ENCODE measurements around the gene PITPNC1.
"Not testable (repeated sequence)": the region's sequence is repeated elsewhere in the genome, so short reads cannot be mapped to it uniquely, and the experiment has no call there.

The PITPNC1 gene

GRCh38 chr17:67376737-67377487, at the start of gene PITPNC1:
Gene PITPNC1, plus strand, starts transcription at chr17:67377281.
- peak; percentile 65 for DNase-seq (ENCODE audit: low read depth, low spot score)
- Histone ChIP-seq H3K27me3 (ENCODE audit: insufficient read depth, insufficient read length) (no peaks in the 10 kb centered on the region), H3K4me3 (ENCODE audit: insufficient read length, low read depth) (peak within 1 kb of the TSS; percentile 76), H3K9ac (ENCODE audit: insufficient read length, low read depth) (peak within 1 kb of the TSS; percentile 94), H3K36me3 (ENCODE audit: insufficient read depth, insufficient read length, low read length) (peaks cover 5% of the 10 kb centered on the region), H3K9me3 (ENCODE audit: insufficient read depth, low read length) (peaks cover 15% of the 10 kb centered on the region; the same call in 1 of the 2 replicates), H3K4me1 (ENCODE audit: insufficient read depth, insufficient read length) (no peaks in the 10 kb centered on the region)
- TF ChIP-seq SUZ12 (IDR thresholded peaks at IDR 0.05; ENCODE audit: extremely low read depth, insufficient read depth, insufficient read length): no peak
- TF ChIP-seq ZNF274 (IDR thresholded peaks at IDR 0.05; ENCODE audit: low read depth, low read length): no peak
- no peak for TF ChIP-seq YY1 (IDR thresholded peaks at IDR 0.05; ENCODE audit: insufficient read depth, insufficient read length)

GRCh38 chr17:67328026-67328425, 49.1 kb upstream of the PITPNC1 start:
- TF ChIP-seq ZNF274 (IDR thresholded peaks at IDR 0.05; ENCODE audit: low read depth, low read length) (no peak), SUZ12 (IDR thresholded peaks at IDR 0.05; ENCODE audit: extremely low read depth, insufficient read depth, insufficient read length) (no peak), YY1 (IDR thresholded peaks at IDR 0.05; ENCODE audit: insufficient read depth, insufficient read length) (no peak)
- no peaks in the 10 kb centered on the region for H3K27me3 ChIP-seq (ENCODE audit: insufficient read depth, insufficient read length)
- peaks cover 7% of the 10 kb centered on the region for H3K4me1 ChIP-seq (ENCODE audit: insufficient read depth, insufficient read length)
- no peaks in the 10 kb centered on the region for H3K36me3 ChIP-seq (ENCODE audit: insufficient read depth, insufficient read length, low read length)
- H3K9me3 ChIP-seq (ENCODE audit: insufficient read depth, low read length): no peaks in the 10 kb centered on the region; the same call in 1 of the 2 replicates
- DNase-seq (ENCODE audit: low read depth, low spot score): no peak
- H3K4me3 ChIP-seq (ENCODE audit: insufficient read length, low read depth): no peak overlapping the region
- H3K9ac ChIP-seq (ENCODE audit: insufficient read length, low read depth): no peak overlapping the region

- not testable (repeated sequence) for H3K4me3 ChIP-seq (ENCODE audit: insufficient read length, low read depth); H3K4me1 ChIP-seq (ENCODE audit: insufficient read depth, insufficient read length); DNase-seq (ENCODE audit: low read depth, low spot score); H3K9ac ChIP-seq (ENCODE audit: insufficient read length, low read depth); H3K27me3 ChIP-seq (ENCODE audit: insufficient read depth, insufficient read length); H3K9me3 ChIP-seq (ENCODE audit: insufficient read depth, low read length); H3K36me3 ChIP-seq (ENCODE audit: insufficient read depth, insufficient read length, low read length)
These were observed 45.5 kb upstream of the PITPNC1 start for GRCh38 chr17:67331381-67332161.

- DNase-seq (ENCODE audit: low read depth, low spot score); H3K27me3 ChIP-seq (ENCODE audit: insufficient read depth, insufficient read length); H3K4me3 ChIP-seq (ENCODE audit: insufficient read length, low read depth); H3K4me1 ChIP-seq (ENCODE audit: insufficient read depth, insufficient read length); H3K36me3 ChIP-seq (ENCODE audit: insufficient read depth, insufficient read length, low read length); H3K9ac ChIP-seq (ENCODE audit: insufficient read length, low read depth); H3K9me3 ChIP-seq (ENCODE audit: insufficient read depth, low read length): not testable (repeated sequence)
These were observed 44.9 kb upstream of the PITPNC1 start for GRCh38 chr17:67332162-67332508.

GRCh38 chr17:67335245-67335835, 41.7 kb upstream of the PITPNC1 start:
- no peak for DNase-seq (ENCODE audit: low read depth, low spot score)
- H3K4me3 ChIP-seq (ENCODE audit: insufficient read length, low read depth): no peak overlapping the region
- no peak for TF ChIP-seq SUZ12 (IDR thresholded peaks at IDR 0.05; ENCODE audit: extremely low read depth, insufficient read depth, insufficient read length)
- no peak for TF ChIP-seq ZNF274 (IDR thresholded peaks at IDR 0.05; ENCODE audit: low read depth, low read length)
- TF ChIP-seq YY1 (IDR thresholded peaks at IDR 0.05; ENCODE audit: insufficient read depth, insufficient read length): no peak
- no peaks in the 10 kb centered on the region; the same call in 1 of the 2 replicates for H3K9me3 ChIP-seq (ENCODE audit: insufficient read depth, low read length)
- no peaks in the 10 kb centered on the region for H3K27me3 ChIP-seq (ENCODE audit: insufficient read depth, insufficient read length)
- no peak overlapping the region for H3K9ac ChIP-seq (ENCODE audit: insufficient read length, low read depth)
- H3K36me3 ChIP-seq (ENCODE audit: insufficient read depth, insufficient read length, low read length): peaks cover 25% of the 10 kb centered on the region
- no peaks in the 10 kb centered on the region for H3K4me1 ChIP-seq (ENCODE audit: insufficient read depth, insufficient read length)

- Histone ChIP-seq H3K36me3 (ENCODE audit: insufficient read depth, insufficient read length, low read length) (peaks cover 40% of the 10 kb centered on the region), H3K4me1 (ENCODE audit: insufficient read depth, insufficient read length) (no peaks in the 10 kb centered on the region), H3K9ac (ENCODE audit: insufficient read length, low read depth) (no peak overlapping the region), H3K27me3 (ENCODE audit: insufficient read depth, insufficient read length) (no peaks in the 10 kb centered on the region), H3K9me3 (ENCODE audit: insufficient read depth, low read length) (no peaks in the 10 kb centered on the region), H3K4me3 (ENCODE audit: insufficient read length, low read depth) (no peak overlapping the region)
- DNase-seq (ENCODE audit: low read depth, low spot score): no peak
- TF ChIP-seq SUZ12 (IDR thresholded peaks at IDR 0.05; ENCODE audit: extremely low read depth, insufficient read depth, insufficient read length): no peak
- no peak for TF ChIP-seq YY1 (IDR thresholded peaks at IDR 0.05; ENCODE audit: insufficient read depth, insufficient read length)
- TF ChIP-seq ZNF274 (IDR thresholded peaks at IDR 0.05; ENCODE audit: low read depth, low read length): no peak
These were observed 40.2 kb upstream of the PITPNC1 start for GRCh38 chr17:67336859-67337258.

GRCh38 chr17:67338353-67338752, 38.7 kb upstream of the PITPNC1 start:
- H3K4me1 ChIP-seq (ENCODE audit: insufficient read depth, insufficient read length): not testable (repeated sequence)
- peaks cover 55% of the 10 kb centered on the region for H3K36me3 ChIP-seq (ENCODE audit: insufficient read depth, insufficient read length, low read length)

More at GRCh38 chr17:67338353-67338752, 38.7 kb upstream of the PITPNC1 start:
- not testable (repeated sequence) for H3K9me3 ChIP-seq (ENCODE audit: insufficient read depth, low read length); H3K27me3 ChIP-seq (ENCODE audit: insufficient read depth, insufficient read length); DNase-seq (ENCODE audit: low read depth, low spot score); H3K9ac ChIP-seq (ENCODE audit: insufficient read length, low read depth); H3K4me3 ChIP-seq (ENCODE audit: insufficient read length, low read depth)
